Measurements from ENCODE around the gene ADCY4. TPM values are rescaled to one million over a fixed set of nuclear protein-coding genes. Genes with fewer than 3 reads are reported as not detected.

The ADCY4 gene
- total RNA-seq, 1 experiment from 2014 or later, result 1.1 TPM

GRCh38 chr14:24325041-24325530 lies 9.8 kb downstream of the ADCY4 start:
- Mint-ChIP-seq H3K4me1 (no peaks in the 10 kb centered on the region; the same call in 1 of the 2 replicates), H3K4me3 (no peak overlapping the region), H3K27ac (no peak overlapping the region), H3K27me3 (ENCODE audit: low read depth) (peaks cover 72% of the 10 kb centered on the region), H3K9me3 (no peaks in the 10 kb centered on the region), H3K36me3 (no peaks in the 10 kb centered on the region)
- CTCF ChIA-PET, result interaction anchor here (0.6 to 2.4 kb wide), 5 partner anchors 9 to 112 kb away, joined by 3 to 18 read pairs (median 4); no protein-coding TSS in a partner anchor
- DNase-seq (ENCODE audit: low spot score), result no peak
- no peak for TF ChIP-seq MXD4 (CRISPR knock-in tag; IDR thresholded peaks at IDR 0.05; ENCODE audit: borderline replicate concordance)
- no peak for TF ChIP-seq ATF3 (CRISPR knock-in tag; conservative IDR thresholded peaks at IDR 0.05)
- no peak for TF ChIP-seq NFE2L1 (CRISPR knock-in tag; IDR thresholded peaks at IDR 0.05)
- TF ChIP-seq OVOL2 (CRISPR knock-in tag; IDR thresholded peaks at IDR 0.05; ENCODE audit: borderline replicate concordance), result no peak
- no peak for TF ChIP-seq ZMAT4 (CRISPR knock-in tag; IDR thresholded peaks at IDR 0.05)
- TF ChIP-seq ZNF671 (CRISPR knock-in tag; IDR thresholded peaks at IDR 0.05), result no peak
- TF ChIP-seq ZNF512 (CRISPR knock-in tag; IDR thresholded peaks at IDR 0.05; ENCODE audit: borderline replicate concordance), result no peak
- TF ChIP-seq IRF1 (CRISPR knock-in tag; IDR thresholded peaks at IDR 0.05), result no peak
- POLR2A ChIA-PET, result no interaction called here
- ATAC-seq, result no peak

- ChIA-PET CTCF (interaction anchor here (0.9 to 3.9 kb wide), 5 partner anchors 9 to 113 kb away, joined by 3 to 22 read pairs (median 18); partner anchors contain the start of gene CIDEB), POLR2A (no interaction called here)
- Mint-ChIP-seq H3K4me3 (no peak overlapping the region), H3K36me3 (no peaks in the 10 kb centered on the region), H3K27me3 (ENCODE audit: low read depth) (peaks cover 73% of the 10 kb centered on the region), H3K9me3 (no peaks in the 10 kb centered on the region), H3K4me1 (no peaks in the 10 kb centered on the region; the same call in 1 of the 2 replicates), H3K27ac (no peak overlapping the region)
- no peak for ATAC-seq
- no peak for DNase-seq (ENCODE audit: low spot score)
- no peak for TF ChIP-seq FOXK1 (CRISPR knock-in tag; IDR thresholded peaks at IDR 0.05)
- no peak for TF ChIP-seq ATF2 (CRISPR knock-in tag; IDR thresholded peaks at IDR 0.05; ENCODE audit: borderline replicate concordance, low read depth)
- TF ChIP-seq ZNF512 (CRISPR knock-in tag; IDR thresholded peaks at IDR 0.05; ENCODE audit: borderline replicate concordance), result no peak
- TF ChIP-seq RORB (CRISPR knock-in tag; IDR thresholded peaks at IDR 0.05), result no peak
- TF ChIP-seq PRRX2 (CRISPR knock-in tag; IDR thresholded peaks at IDR 0.05), result no peak
- no peak for TF ChIP-seq ERG (CRISPR knock-in tag; IDR thresholded peaks at IDR 0.05)
- no peak for TF ChIP-seq ZNF281 (CRISPR knock-in tag; IDR thresholded peaks at IDR 0.05)
- TF ChIP-seq ZSCAN18 (CRISPR knock-in tag; IDR thresholded peaks at IDR 0.05), result no peak
- no peak for TF ChIP-seq MXD4 (CRISPR knock-in tag; IDR thresholded peaks at IDR 0.05; ENCODE audit: borderline replicate concordance)
- no peak for TF ChIP-seq E2F1 (CRISPR knock-in tag; IDR thresholded peaks at IDR 0.05)
Measured at GRCh38 chr14:24324024-24324423, 10.8 kb downstream of the ADCY4 start.

Measured in WTC11 (cell line).